ENCODE measurements around the gene PTPRN2. TPM values are rescaled to one million over a fixed set of nuclear protein-coding genes. Genes with fewer than 3 reads are reported as not detected.
"Not testable (repeated sequence)": the region's sequence is repeated elsewhere in the genome, so short reads cannot be mapped to it uniquely, and the experiment has no call there.

The PTPRN2 gene
- 1 to 10 TPM; 1.9 to 3.7 (median 2.2) TPM for polyA plus RNA-seq

DNA sequence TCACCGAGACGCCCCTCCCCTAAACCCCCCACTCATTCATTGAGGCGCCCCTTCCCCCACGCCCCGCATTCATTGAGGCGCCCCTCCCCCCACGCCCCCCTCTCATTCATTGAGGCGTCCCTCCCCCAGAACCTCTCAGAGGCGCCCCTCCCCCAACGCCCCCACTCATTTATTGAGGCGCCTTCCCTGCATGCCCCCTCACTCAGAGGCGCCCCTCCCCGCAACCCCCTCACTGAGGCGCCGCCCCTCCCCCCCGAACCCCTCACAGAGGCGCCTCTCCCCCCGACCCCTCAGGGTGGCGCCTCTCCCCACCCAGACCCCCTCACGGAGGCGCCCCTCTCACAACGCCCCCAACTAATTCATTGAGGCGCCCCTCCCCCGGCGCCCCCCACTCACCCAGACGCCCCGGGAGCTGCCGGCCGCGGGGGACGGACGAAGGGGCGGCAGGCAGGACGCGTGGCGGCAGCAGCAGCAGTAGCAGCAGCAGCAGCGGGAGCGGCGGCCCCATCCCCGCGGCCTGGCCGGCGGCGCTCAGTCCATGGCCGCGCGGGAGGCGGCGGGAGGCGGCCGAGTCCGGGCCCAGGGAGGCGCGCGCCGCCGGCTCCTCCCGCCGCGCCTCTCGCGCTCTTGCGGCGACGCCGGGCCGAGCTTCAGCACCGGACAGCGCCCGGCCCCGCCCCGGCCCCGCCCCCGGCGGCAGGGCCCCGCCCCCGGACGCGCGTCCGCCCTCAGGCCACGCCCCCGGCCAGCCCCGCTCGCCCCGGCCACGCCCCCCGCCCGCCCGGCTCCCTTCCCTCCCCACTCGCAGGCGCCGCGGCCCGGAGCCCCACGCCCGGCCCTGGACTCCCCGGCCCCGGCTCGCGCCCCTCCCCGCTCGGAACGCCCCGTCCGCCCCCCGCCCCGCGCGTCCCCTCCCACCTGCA, at the start of gene PTPRN2:
Gene PTPRN2 (minus strand): TSS at position 662 of the 923 bp plus-strand sequence.
- H3K4me3 Mint-ChIP-seq, result peak within 1 kb of the TSS; percentile 30 to 66 (median 35)
- no peak within 1 kb of the TSS for H3K27ac Mint-ChIP-seq
- no peaks in the 10 kb centered on the region for H3K36me3 Mint-ChIP-seq
- peaks cover 15 to 32% (median 25%) of the 10 kb centered on the region in 3 donors for H3K27me3 Mint-ChIP-seq (ENCODE audit: low read depth in 3 of 3)
- DNase-seq, result peak; percentile 41 to 52 (median 49)
- H3K9me3 Mint-ChIP-seq, result peaks cover 0 to 7% (median 0%) of the 10 kb centered on the region in 6 donors
- peaks cover 8 to 16% of the 10 kb centered on the region in 2 donors for H3K4me1 Mint-ChIP-seq

DNA sequence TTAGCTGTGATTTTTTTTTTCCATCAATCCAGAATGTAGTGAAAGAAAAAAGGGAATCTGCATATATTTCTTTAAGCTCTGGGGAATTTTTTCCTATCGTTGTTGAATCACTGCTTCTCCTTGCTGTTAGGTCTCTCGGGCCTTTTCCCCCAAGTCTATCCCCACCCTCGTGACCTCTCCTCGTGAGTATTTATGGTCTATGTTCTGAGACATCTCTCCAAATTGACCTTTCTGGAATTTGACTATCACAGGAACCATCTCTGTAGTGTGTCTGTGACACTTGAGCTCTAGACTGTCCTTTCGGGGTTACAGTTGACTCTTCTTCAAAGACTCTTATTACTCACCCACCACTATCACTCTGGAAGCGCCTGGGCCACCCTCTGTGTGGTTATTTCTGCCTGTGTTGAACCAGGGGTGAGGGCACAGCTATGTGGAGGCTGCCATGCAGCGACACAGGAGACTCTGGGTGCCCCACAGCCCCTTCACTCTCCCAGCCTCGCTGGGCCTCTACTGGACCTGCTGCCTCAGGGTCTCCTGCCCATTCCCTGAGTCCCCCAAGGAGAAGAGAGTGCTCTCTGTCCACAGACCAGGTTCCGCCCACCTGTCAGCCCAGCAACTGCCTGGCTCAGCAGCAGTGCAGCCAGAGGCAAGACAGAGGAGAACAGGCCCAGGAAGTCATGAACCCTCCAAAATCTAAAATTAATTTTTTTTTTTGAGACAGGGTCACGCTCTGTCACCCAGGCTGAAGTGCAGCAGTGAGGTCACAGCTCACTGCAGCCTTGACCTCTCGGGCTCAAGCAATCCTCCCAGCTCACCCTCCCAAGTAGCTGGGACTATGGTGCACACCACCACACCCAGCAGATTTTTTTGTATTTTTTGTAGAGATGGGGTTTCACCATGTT, 45.7 kb upstream of the PTPRN2 start:
- Mint-ChIP-seq H3K27ac (no peak overlapping the region), H3K4me1 (no peaks in the 10 kb centered on the region), H3K9me3 (no peaks in the 10 kb centered on the region), H3K27me3 (ENCODE audit: low read depth in 3 of 3) (no peaks in the 10 kb centered on the region), H3K36me3 (peaks cover 8 to 18% (median 15%) of the 10 kb centered on the region in 3 donors), H3K4me3 (no peak overlapping the region)
- no peak for DNase-seq

DNA sequence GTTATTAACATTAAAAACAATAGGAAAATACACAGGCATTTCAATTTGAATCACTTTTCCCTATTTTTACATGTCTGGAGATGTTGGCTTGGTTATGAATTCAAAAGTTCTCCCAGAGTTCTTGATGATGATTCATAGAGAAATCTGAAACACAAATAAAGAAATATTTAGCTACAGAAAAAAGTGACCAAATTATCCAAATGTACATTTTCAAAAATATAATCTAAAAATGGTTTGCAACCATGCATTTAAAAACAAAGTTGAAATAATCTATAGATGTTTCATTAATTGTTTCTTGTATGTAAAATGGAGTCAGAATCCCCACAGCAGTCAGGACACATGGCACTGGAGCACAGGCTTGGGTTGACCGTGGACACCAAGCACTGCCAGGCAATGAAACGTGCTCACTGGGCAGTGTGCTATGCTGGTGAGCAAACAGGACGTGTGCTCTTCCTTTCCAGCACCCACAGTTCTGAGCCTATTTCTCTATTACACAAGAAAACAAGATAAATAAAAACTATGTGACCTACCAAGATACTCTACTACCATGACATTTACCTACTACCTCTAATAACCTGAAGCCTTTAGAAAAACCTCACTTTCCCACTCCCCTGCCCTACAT, 44.1 kb upstream of the PTPRN2 start:
- Mint-ChIP-seq H3K36me3 (peaks cover 13 to 17% (median 15%) of the 10 kb centered on the region in 3 donors), H3K27ac (peak overlapping the region in 1 of 6 donors; percentile 13), H3K4me1 (no peaks in the 10 kb centered on the region), H3K27me3 (ENCODE audit: low read depth in 3 of 3) (no peaks in the 10 kb centered on the region), H3K4me3 (no peak overlapping the region), H3K9me3 (no peaks in the 10 kb centered on the region)
- DNase-seq, result no peak

DNA sequence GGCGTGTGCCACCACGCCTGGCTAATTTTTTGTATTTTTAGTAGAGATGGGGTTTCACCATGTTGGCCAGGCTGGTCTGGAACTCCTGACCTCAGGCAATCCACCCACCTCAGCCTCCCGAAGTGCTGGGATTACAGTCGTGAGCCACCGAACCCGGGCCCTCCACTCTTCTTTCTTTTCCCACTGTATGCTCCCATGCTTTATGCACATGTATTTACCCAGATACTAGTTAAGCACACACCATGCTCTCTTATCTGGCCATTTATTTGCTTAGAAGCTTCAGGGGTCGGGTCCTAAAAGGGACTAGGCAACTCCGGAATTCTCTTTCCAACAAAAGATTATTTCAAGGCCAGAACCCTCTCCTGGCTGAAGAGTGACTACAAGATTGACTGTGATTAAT, 38.7 kb upstream of the PTPRN2 start:
- not testable (repeated sequence) for H3K9me3 Mint-ChIP-seq; DNase-seq; H3K4me3 Mint-ChIP-seq; H3K27ac Mint-ChIP-seq; H3K27me3 Mint-ChIP-seq (ENCODE audit: low read depth in 3 of 3); H3K4me1 Mint-ChIP-seq
- H3K36me3 Mint-ChIP-seq, result peaks cover 14 to 15% (median 15%) of the 10 kb centered on the region in 3 donors

DNA sequence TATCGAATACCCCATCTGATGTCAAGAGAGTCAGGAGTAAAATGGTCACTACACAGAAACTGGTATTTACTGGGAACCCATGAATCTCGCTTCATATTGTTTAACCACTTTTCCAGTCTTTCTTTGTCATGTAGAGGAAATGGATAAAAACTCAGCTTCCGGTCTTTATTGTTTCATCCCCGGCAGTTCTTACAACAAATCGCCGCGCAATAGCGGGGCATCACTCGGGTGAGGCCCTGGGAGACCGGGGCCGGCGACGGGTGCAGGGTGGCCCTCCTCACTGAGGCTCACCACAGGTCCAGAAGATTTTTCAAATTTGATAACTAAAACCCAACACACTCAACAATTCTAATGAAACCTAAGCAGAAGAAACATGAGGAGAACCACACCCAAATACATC, 35.6 kb upstream of the PTPRN2 start:
- no peak for DNase-seq
- no peaks in the 10 kb centered on the region for H3K4me1 Mint-ChIP-seq
- no peaks in the 10 kb centered on the region for H3K27me3 Mint-ChIP-seq (ENCODE audit: low read depth in 3 of 3)
- no peak overlapping the region for H3K27ac Mint-ChIP-seq
- no peaks in the 10 kb centered on the region for H3K9me3 Mint-ChIP-seq
- H3K36me3 Mint-ChIP-seq, result peaks cover 0 to 8% (median 6%) of the 10 kb centered on the region in 3 donors
- no peak overlapping the region for H3K4me3 Mint-ChIP-seq

DNA sequence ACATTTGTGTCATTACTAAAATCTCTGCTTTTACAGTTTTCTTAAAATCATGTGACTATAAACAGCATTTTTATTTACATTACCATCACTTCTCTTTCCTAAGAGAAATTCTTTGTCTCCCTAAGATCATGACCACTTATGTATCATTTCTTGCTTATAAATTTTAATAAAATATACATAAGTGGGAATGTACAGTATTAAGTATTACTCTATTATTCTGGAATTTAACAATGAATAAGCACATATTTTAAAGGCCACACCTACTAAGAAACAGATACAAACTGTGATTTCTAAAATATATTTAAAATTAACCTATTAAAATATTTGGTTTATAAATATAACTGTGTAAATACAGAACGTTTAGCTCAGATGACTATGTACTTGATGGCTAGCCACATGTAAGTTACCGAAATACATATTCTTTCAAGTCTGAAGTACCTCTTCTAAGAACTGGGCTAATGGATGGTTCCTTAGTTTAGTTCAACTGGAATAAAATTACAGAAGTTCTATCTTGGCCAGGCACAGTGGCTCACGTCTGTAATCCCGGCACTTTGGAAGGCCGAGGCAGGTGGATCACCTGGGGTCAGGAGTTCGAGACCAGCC, 33.3 kb upstream of the PTPRN2 start:
- Mint-ChIP-seq H3K9me3 (no peaks in the 10 kb centered on the region), H3K27ac (no peak overlapping the region), H3K4me3 (no peak overlapping the region), H3K36me3 (peaks cover 0 to 13% (median 0%) of the 10 kb centered on the region in 3 donors), H3K4me1 (no peaks in the 10 kb centered on the region), H3K27me3 (ENCODE audit: low read depth in 3 of 3) (peaks cover 0 to 1% (median 1%) of the 10 kb centered on the region in 3 donors)
- no peak for DNase-seq

DNA sequence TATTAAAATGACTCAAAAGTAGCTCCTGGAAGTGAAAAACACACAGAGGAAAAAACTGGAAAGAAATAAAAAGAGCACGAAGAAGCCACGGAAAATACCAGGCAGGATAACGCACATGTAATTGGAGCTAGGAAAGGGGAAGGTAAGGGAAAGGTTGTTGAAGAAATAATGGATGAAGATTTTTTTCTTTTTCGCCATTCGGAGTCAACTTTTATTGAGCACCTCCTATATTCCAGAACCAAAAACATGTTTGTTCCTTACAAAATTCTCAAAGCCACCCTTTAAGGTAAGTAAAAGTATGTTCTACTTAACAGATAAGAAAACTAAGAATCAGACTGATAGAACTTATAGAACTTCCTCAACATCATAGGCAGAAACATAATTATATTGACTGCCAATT, 32.8 kb upstream of the PTPRN2 start:
- H3K27ac Mint-ChIP-seq, result no peak overlapping the region
- H3K9me3 Mint-ChIP-seq, result no peaks in the 10 kb centered on the region
- H3K27me3 Mint-ChIP-seq (ENCODE audit: low read depth in 3 of 3), result peaks cover 0 to 1% (median 1%) of the 10 kb centered on the region in 3 donors
- no peak overlapping the region for H3K4me3 Mint-ChIP-seq
- peaks cover 0 to 13% (median 0%) of the 10 kb centered on the region in 3 donors for H3K36me3 Mint-ChIP-seq
- no peaks in the 10 kb centered on the region for H3K4me1 Mint-ChIP-seq
- no peak for DNase-seq

DNA sequence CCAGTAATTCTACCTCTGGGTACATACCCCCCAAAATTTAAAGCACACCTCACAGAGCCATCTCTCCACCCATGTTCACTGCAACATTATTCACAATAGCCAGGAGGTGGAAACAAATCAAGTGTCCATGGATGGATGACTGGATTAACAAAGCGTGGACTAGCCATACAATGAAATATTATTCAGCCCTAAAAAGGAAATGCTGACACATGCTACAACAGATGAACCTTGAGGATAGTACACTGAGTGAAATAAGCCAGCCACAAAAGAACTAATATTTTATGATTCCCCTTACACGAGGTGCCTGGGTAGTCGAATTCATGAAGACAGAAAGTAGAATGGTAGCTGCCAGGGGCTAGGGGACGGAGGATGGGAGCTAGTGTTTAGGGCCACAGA, 31.1 kb upstream of the PTPRN2 start:
- no peak overlapping the region for H3K27ac Mint-ChIP-seq
- H3K9me3 Mint-ChIP-seq, result no peaks in the 10 kb centered on the region
- peaks cover 0 to 9% (median 0%) of the 10 kb centered on the region in 3 donors for H3K36me3 Mint-ChIP-seq
- H3K27me3 Mint-ChIP-seq (ENCODE audit: low read depth in 3 of 3), result peaks cover 0 to 1% (median 1%) of the 10 kb centered on the region in 3 donors
- H3K4me3 Mint-ChIP-seq, result no peak overlapping the region
- DNase-seq, result no peak
- H3K4me1 Mint-ChIP-seq, result no peaks in the 10 kb centered on the region

DNA sequence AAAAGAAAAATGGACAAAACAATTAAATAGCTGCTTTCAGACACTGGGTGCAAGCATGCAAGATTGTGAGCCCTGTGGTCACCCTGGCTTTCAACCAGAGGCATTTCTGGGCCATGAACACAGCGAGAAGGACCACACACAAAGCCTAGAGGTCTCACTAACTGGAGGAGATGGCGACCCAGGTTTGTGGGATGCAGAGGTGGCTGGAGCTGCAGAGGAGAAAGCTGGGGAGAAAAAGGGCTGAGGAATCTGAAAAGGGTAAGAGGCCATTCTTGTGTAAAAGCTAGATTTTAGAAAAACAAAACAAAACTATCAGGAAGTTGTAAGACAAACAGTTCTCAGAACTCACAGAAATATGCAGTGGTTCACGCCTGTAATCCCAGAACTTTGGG, 30.1 kb upstream of the PTPRN2 start:
- Mint-ChIP-seq H3K9me3 (no peaks in the 10 kb centered on the region), H3K36me3 (peaks cover 0 to 9% (median 0%) of the 10 kb centered on the region in 3 donors), H3K27ac (no peak overlapping the region), H3K4me3 (no peak overlapping the region), H3K4me1 (no peaks in the 10 kb centered on the region), H3K27me3 (ENCODE audit: low read depth in 3 of 3) (peaks cover 0 to 1% (median 1%) of the 10 kb centered on the region in 3 donors)
- DNase-seq, result no peak

DNA sequence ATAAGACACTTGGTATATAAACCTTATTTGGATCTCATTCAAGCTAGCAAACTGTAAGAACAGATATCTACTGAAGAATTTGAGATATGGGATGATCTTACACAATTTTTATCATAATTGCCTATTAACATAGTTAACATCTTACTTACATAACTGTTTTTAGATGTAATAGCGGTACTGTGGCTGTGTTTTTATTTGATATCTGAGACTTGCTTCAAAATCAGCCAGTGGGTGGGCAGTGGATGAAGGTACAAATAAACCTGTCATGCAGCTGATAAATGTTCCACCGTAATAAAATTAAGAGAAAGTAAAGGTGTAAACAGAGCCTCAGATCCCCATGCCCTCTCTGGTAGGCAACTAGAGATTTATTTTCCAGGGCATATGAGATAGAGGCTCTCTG, 28.4 kb upstream of the PTPRN2 start:
- H3K4me3 Mint-ChIP-seq, result no peak overlapping the region
- H3K4me1 Mint-ChIP-seq, result no peaks in the 10 kb centered on the region
- H3K9me3 Mint-ChIP-seq, result no peaks in the 10 kb centered on the region
- H3K36me3 Mint-ChIP-seq, result peaks cover 0 to 9% (median 0%) of the 10 kb centered on the region in 3 donors
- DNase-seq, result no peak
- H3K27ac Mint-ChIP-seq, result peak overlapping the region in 1 of 6 donors; percentile 15
- peaks cover 0 to 1% (median 1%) of the 10 kb centered on the region in 3 donors for H3K27me3 Mint-ChIP-seq (ENCODE audit: low read depth in 3 of 3)

DNA sequence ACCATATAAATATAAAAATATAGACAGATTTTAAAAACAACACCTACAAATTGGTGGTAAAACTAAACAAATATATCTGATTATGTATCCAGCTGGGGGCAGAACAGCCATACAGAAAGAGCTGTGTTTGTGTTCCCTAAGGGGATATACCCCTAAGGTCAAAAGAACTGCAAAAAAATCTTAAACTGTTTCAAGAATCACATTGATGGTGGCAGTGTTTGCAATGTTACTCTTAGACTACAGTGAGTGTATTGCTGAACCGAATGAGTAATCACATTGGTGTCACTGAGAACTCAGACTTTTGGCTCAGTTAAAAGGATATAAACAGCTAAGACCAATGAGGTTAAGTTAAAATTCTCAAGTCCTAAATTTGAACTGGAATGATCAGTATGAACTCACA, 27.1 kb upstream of the PTPRN2 start:
- peaks cover 0 to 2% (median 0%) of the 10 kb centered on the region in 6 donors for H3K9me3 Mint-ChIP-seq
- H3K27ac Mint-ChIP-seq, result no peak overlapping the region
- H3K27me3 Mint-ChIP-seq (ENCODE audit: low read depth in 3 of 3), result peaks cover 0 to 1% (median 1%) of the 10 kb centered on the region in 3 donors
- H3K4me3 Mint-ChIP-seq, result no peak overlapping the region
- H3K4me1 Mint-ChIP-seq, result peaks cover 1 to 6% of the 10 kb centered on the region in 2 donors
- H3K36me3 Mint-ChIP-seq, result peaks cover 0 to 9% (median 0%) of the 10 kb centered on the region in 3 donors
- no peak for DNase-seq

DNA sequence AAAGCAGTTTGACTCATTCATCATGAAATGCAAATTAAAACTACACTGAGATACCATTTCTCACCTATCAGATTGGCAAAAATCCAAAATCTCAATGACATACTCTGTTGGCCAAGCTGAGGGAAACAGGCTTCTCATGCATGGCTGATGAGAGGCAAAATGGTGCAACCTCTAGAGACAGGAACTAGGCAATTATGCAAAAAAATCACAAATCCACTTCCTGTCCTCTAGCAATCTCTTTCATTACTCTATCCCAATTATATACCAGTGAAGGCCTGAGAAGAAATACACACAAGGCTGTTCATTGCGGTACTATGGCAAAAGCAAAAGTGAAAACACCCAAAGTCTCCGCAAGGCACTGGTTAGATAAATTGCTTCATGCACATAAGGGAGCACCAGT, 25.9 kb upstream of the PTPRN2 start:
- no peak for DNase-seq
- peaks cover 0 to 2% (median 0%) of the 10 kb centered on the region in 6 donors for H3K9me3 Mint-ChIP-seq
- no peak overlapping the region for H3K4me3 Mint-ChIP-seq
- peaks cover 7 to 8% of the 10 kb centered on the region in 2 donors for H3K4me1 Mint-ChIP-seq
- no peak overlapping the region for H3K27ac Mint-ChIP-seq
- peaks cover 0 to 9% (median 0%) of the 10 kb centered on the region in 3 donors for H3K36me3 Mint-ChIP-seq
- H3K27me3 Mint-ChIP-seq (ENCODE audit: low read depth in 3 of 3), result peaks cover 0 to 1% (median 1%) of the 10 kb centered on the region in 3 donors

DNA sequence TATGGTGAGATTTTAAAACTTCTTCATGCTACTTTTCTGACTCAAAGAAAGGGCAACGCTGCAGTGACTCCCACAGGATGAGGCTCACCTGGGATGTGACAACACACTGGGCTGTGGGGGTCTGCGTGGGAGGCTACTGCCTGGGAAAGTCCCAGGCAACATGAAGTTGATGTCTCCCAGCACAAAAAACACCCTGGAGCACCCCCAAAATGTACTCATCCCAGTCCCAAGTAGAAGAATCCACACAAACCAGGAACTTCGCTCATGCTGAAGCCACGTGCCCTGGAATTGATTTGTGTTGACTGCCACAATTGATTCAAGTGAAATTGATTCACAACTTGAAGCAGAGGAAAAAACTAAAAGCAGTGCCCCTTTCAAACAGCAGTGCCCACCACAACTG, 24.9 kb upstream of the PTPRN2 start:
- H3K27ac Mint-ChIP-seq, result no peak overlapping the region
- peaks cover 7 to 10% of the 10 kb centered on the region in 2 donors for H3K4me1 Mint-ChIP-seq
- no peak for DNase-seq
- peaks cover 0 to 2% (median 0%) of the 10 kb centered on the region in 6 donors for H3K9me3 Mint-ChIP-seq
- H3K27me3 Mint-ChIP-seq (ENCODE audit: low read depth in 3 of 3), result peaks cover 0 to 1% (median 0%) of the 10 kb centered on the region in 3 donors
- no peak overlapping the region for H3K4me3 Mint-ChIP-seq
- peaks cover 0 to 9% (median 0%) of the 10 kb centered on the region in 3 donors for H3K36me3 Mint-ChIP-seq
